Measurements from ENCODE around the gene KMT2C.
A peak's percentile ranks its signal among the peaks of the same experiment; 100 is the strongest.

Gene KMT2C

DNA sequence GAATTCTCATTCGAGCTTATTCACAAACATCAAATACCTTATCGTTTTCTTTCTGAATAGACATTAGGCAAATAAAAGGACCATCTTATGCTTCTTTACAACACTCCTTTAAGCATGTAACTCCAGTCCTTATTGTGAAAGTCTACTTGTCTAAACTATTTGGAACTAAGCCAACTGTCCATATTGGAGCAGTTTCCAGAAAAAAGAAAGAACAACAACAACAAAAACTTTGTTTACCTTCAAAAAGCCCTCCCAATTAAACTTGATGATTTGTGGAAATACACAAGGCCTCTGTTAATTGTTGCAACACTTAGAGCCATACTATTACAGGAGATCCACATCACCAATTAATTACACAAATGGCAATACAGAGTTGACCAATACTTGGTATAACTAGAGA is 246.7 kb downstream of the KMT2C start:
- DNase-seq: no peak

DNA sequence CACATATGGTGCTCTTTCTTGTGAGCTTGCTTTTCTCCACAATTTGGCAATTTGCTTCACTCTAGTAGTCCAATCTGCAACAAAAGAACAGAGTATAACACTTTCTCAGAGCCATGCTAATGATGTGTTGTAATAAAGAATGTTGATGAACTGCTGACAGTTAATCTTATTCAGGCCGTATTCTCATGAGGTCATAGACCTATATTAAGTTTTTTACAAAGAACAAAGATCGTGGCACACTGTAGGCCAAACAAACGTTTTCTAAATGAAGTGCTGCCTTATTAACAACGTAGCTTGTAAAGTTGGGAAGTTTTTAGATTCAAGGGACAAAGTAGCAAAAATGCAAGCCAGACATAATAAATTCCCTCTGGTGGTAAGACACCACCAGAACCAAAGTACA is 250.2 kb downstream of the KMT2C start:
- no peak for DNase-seq

DNA sequence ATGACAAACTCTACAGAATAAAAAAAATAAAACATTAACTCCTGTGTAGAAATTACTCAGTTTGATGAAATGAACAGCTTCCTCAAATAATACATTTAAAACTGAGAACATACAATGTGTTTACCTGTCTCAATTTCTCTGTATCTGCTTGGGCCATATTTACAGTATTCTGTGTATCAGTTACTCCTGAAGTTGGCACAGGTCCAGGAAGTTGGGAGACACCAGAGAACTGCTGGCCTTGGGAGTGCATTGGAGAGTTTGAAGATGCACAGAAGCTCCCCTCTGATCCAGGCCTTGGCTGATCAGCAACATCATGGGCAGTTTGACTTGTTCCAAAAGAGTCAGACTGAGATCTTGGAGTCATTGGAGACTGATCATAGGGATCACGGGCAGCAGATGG is 255.2 kb downstream of the KMT2C start:
- no peak for DNase-seq

GRCh38 chr7:152180048-152180447 is 255.8 kb downstream of the KMT2C start:
- DNase-seq: no peak

GRCh38 chr7:152178405-152179058 is 257.3 kb downstream of the KMT2C start:
- no peak for DNase-seq

DNA sequence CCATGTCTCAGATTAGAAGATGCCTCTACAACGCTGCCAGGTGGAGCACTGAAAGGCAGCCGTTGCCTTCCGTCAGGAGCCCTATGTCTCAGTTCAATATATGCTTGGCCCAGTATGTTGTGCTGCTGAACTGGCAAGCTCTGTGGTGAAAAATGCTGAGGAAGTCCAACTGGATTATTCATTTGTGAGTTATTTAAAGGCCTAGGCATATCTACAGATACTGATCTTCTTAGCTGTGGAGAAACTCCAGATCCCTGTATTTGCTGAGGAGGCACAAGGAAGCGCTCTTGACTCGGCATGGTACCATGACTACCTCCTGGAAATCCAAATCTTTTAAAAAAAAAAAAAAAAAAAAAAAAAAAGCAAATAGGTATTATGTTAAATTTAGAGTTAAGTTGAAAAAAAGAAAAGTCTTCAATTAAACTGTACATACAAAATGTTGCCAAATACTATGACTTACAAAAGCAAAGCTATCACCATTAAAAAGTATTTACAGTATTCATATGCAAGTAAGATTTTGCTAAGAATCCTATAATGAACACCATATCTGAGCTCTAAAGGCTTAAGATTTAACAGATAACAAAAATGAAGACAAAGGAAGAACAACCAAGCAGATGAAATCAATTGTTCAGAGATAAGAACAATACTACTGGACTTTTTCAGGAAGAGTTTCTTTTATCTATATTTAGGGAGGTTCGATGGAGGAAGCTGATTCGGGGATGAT is 258.0 kb downstream of the KMT2C start:
- no peak for DNase-seq

- DNase-seq: peak in 1 of 5 experiments; percentile 34
Observed at GRCh38 chr7:152176797-152177196, 259.0 kb downstream of the KMT2C start.

GRCh38 chr7:152173372-152174070 is 262.3 kb downstream of the KMT2C start:
- DNase-seq: no peak

DNA sequence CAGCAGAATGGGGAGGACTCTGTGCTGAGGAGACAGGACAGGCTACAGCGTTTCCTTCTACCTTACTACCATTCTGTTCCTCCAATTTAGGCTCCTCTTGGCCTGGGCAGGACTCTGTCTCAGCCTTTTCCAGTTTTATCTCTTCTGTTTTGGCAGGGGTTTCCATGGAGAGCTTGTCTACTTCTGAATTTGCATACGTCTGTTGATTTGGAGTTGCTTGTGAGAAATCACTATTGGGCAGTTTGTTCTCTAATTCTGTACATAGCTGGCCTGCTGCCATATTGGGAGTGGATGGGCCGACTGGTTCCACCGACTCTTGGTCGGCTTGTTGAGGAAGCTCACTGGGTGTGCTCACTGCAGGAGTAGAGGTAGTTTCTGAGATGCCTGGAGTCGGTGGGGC is 273.5 kb downstream of the KMT2C start:
- DNase-seq: no peak

DNA sequence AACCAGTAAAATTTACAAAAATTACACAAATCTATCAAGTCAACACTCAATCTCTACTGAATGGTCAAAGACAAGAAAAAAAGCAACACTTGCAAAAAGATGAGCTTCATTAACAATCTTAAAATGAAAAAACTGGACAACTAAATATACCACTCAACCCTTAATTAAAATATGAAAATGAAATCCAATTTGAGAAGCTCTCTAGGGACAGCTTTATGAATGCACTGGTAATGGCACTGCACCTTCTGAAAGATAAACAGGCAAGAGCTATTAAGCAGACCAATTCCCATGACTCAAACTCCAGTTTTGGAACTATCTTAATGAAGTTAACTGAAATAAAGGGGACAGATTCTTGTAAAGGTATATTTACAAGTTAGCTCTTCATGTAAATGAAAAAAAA is 274.6 kb downstream of the KMT2C start:
- DNase-seq: no peak

DNA sequence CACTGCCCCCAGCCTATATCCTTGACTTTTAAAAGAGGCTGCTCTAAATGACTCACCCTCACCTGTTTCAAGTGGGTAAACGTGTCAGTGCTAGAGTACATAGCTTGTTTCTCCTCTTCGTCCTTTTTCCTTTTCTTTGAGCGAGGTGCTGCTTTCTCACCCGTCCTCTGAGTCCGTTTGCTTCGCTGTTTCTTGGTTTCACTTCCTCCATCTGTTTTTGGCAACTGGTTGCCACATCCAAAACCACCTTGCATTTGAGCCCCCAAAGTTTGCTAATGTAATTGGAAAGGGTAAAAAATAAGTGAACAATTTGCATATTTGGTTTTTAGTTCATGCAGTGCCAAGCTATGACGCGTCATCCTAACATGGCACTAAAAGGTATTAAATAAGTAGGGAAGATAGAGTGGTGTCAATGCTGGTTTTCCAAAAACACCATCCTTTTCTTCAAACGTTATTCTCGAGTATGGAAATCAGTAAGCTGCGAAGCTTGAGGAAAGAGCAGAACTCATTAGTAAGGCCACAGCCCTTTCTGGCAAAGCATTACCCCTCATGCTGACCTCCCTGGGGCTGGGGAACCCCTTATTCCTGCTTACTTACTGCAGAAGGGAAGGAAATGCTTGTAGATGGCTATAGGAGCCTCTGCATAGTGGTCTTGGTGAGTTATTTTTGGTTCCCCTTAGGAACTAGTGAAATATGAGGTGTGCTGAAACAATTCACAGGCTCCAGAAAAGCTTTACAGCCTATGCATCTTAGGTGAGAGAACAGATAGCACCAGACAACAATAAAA is 276.8 kb downstream of the KMT2C start:
- peak in 1 of 5 experiments; percentile 14 for DNase-seq

- no peak for DNase-seq
Observed at GRCh38 chr7:152152267-152152666, 283.5 kb downstream of the KMT2C start.

DNA sequence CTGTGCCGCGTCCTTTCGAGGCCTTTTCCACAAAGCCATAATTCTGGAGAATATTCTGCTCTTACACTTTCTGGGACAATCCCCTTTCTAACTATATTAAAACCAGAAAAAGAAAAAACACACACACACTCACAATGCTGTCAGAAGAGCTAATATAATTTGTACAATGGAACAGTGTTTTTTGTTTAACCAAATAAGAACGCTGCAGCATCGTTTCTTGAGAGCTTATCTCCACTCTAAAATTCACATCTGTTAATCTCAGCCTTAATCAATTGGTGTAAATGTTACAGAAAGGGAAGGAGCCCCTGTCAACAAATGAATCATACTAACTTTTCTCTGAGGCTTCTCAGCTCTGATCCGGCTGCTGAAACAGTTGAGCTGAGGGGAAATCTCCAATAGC is 286.4 kb downstream of the KMT2C start:
- DNase-seq: peak in 1 of 5 experiments; percentile 29

GRCh38 chr7:152148706-152149105 is 287.1 kb downstream of the KMT2C start:
- DNase-seq: no peak

GRCh38 chr7:152145853-152146466 is 289.8 kb downstream of the KMT2C start:
- DNase-seq: peak in 1 of 5 experiments; percentile 63

GRCh38 chr7:152144557-152145245 is 291.1 kb downstream of the KMT2C start:
- peak in 1 of 5 experiments; percentile 86 for DNase-seq

DNA sequence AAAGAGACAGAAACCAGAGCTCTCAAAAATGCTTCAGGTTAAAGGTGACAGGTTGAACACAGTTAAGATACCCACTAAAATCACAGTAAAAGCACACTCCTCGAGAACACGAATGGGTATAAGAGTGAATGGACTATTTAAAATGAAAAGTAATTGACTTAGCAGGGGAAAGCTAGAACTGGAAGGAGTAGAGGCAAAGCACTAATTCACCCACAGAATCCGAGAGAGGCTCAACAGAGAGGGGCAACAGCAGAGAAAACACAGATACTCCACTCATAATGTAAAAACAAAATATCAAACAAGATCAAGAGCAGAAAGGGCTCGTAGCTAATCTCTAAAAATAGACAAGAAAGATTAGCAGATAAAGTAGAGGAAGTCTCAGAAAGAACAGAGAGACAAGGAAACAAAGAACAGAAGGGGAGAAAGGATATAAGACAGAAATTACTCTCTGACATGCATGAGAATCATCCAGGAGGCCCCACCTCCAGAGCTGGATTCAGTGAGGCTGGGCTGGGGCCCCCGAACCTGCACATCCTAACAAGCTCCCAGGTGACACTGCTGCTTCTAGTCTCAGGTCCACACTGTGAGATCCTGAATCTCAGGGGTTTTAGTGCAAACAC is 292.7 kb downstream of the KMT2C start:
- DNase-seq: peak in 1 of 5 experiments; percentile 53

DNA sequence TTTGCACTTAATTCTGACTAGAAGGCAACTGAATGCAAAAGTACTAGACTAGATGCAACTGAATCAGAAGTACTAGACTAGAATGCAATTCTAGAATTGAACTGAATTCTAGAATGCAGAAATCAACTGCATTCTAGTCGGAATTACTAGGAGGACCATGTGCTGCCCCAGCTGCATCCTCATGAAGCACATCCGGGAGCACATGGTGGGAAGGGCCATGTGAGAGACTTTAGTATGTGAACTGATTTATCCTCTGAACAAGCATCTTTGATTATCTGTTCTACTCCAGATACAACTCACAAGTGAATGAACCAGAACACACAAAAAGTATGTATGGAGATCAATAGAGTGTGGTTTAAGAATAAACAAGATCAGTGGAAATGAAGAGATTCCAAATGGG is 295.2 kb downstream of the KMT2C start:
- no peak for DNase-seq

DNA sequence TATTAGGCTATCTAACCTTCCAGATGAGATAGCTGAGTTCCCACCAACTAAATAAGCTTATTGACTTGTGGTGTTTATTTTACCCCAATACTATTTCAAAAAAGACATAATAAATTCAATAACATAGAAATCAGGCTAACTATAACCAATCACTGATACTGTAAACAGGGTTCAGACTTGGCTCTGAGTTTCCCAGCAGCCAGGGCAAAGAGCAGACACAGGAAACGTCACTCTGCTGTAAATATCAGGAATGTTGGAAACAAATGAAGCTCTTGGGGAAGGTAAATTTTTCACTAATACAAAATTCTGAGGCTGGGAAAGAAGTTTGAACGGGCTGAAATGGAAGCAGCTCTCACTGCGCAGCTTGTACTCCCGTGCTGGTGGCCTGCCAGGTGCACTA is 295.7 kb downstream of the KMT2C start:
- no peak for DNase-seq

- no peak for DNase-seq
Observed at GRCh38 chr7:152137476-152138025, 298.3 kb downstream of the KMT2C start.

- no peak for DNase-seq
Observed at GRCh38 chr7:152136686-152137085, 299.1 kb downstream of the KMT2C start.
